A549 (cell line): ENCODE data around the gene ENTPD6. TPM values are rescaled to one million over a fixed set of nuclear protein-coding genes. Genes with fewer than 3 reads are reported as not detected.

ENCODE experiments used
- ATAC-seq, 2 experiments: fragments of 200-7000 bp in 1 of 2; fragments of >200 bp in 1 of 2; cut with Nextera tagmentation in 1 of 2; cut with Tn5 transposase in 1 of 2; 3 replicates each; pipeline versions ENCODE4 v1.8.0 to v1.9.1; 2018 to 2020; ENCODE audit warnings: mild to moderate bottlenecking in 1 of 2, moderate library complexity in 1 of 2
- CTCF ChIA-PET: fragments of 300-600 bp; sonication (Branson Sonifier 250); formaldehyde crosslinking; extraction: SDS; loops from one replicate; lab custom pipeline; 2021; ENCODE audit warnings: antibody characterized with exemption, inconsistent platforms; lab: Yijun Ruan, JAX
- POLR2A ChIA-PET: fragments of 350-600 bp; formaldehyde crosslinking; extraction: SDS; loops from one replicate; lab custom pipeline; 2021; ENCODE audit warnings: antibody characterized with exemption, inconsistent platforms; lab: Yijun Ruan, JAX
- DNase-seq, 2 experiments: peaks; one replicate each; pipeline versions ENCODE4 v3.0.0 to v3.0.0-alpha.2; 2011 to 2016; ENCODE audit warnings: low read depth in 1 of 2, low spot score in 1 of 2
- FAIRE-seq: peaks from 2 replicates; lab custom pipeline; 2011; peaks lifted over from hg19 to GRCh38; lab: Jason Lieb, UNC
- H3K27ac ChIP-seq, 2 experiments: fragments of >200 bp; sonication (Bioruptor Twin); formaldehyde crosslinking; 3 replicates each; pipeline ENCODE4 v1.5.1; 2016 to 2017
- H3K4me1 ChIP-seq: fragments of >200 bp; sonication (Bioruptor Twin); formaldehyde crosslinking; 3 replicates; pipeline ENCODE4 v1.6.1; 2016
- H3K4me2 ChIP-seq: fragments of >200 bp; sonication (Bioruptor Twin); formaldehyde crosslinking; 3 replicates; pipeline ENCODE4 v1.6.1; 2016
- H3K4me3 ChIP-seq: fragments of >200 bp; sonication (Bioruptor Twin); formaldehyde crosslinking; 3 replicates; pipeline ENCODE4 v1.5.1; 2016
- H3K9me3 ChIP-seq: fragments of >200 bp; sonication (Bioruptor Twin); formaldehyde crosslinking; 3 replicates; pipeline ENCODE4 v1.6.1; 2016
- EHMT2 ChIP-seq: fragments of 200-600 bp; sonication (generic); IDR thresholded peaks from 2 replicates; pipeline ENCODE4 v1.6.1; 2016; ENCODE audit warnings: antibody characterized with exemption, low read depth, mild to moderate bottlenecking, moderate library complexity
- ESRRA ChIP-seq: fragments of 150-350 bp; IDR thresholded peaks from 2 replicates; pipeline ENCODE4 v1.6.1; 2014; ENCODE audit warnings: mild to moderate bottlenecking, low read length, borderline replicate concordance
- FOSL2 ChIP-seq, 2 experiments: fragments of 450-650 bp in 1 of 2; fragments of >200 bp in 1 of 2; sonication (Bioruptor Twin) in 1 of 2; formaldehyde crosslinking; IDR thresholded peaks; 2 replicates each; pipeline versions ENCODE4 v1.5.0 to v1.6.1; 2016 to 2020; ENCODE audit warnings: mild to moderate bottlenecking in 1 of 2, moderate library complexity in 1 of 2
- HEYL ChIP-seq: fragments of 250-450 bp; sonication (Bioruptor Pico); IDR thresholded peaks from 2 replicates; pipeline ENCODE4 v1.8.0; 2021; ENCODE audit warnings: mild to moderate bottlenecking, moderate library complexity
- JUN ChIP-seq, 2 experiments: fragments of >200 bp; sonication (Bioruptor Twin); formaldehyde crosslinking; IDR thresholded peaks; 2 replicates in 1 of 2; 3 replicates in 1 of 2; pipeline ENCODE4 v1.6.1; 2016 to 2017
- KDM1A ChIP-seq: fragments of 200-600 bp; sonication (generic); IDR thresholded peaks from 2 replicates; pipeline ENCODE4 v1.6.1; 2016; ENCODE audit warnings: low read depth, mild to moderate bottlenecking
- MAFK ChIP-seq: fragments of 450-650 bp; IDR thresholded peaks from 2 replicates; pipeline ENCODE4 v1.6.1; 2014; ENCODE audit not compliant: partially characterized antibody
- PHF8 ChIP-seq: fragments of 200-600 bp; sonication (generic); IDR thresholded peaks from 2 replicates; pipeline ENCODE4 v1.6.1; 2016; ENCODE audit warnings: low read depth, mild to moderate bottlenecking, antibody characterized with exemption, moderate library complexity, borderline replicate concordance
- POLR2AphosphoS2 ChIP-seq: conservative IDR thresholded peaks from 2 replicates; pipeline ENCODE4 v1.6.1; 2012; ENCODE audit warnings: low read length, improper control_type of control experiment, inconsistent platforms
- RCOR1 ChIP-seq: fragments of 150-350 bp; IDR thresholded peaks from 2 replicates; pipeline ENCODE4 v1.6.1; 2014; ENCODE audit warnings: antibody characterized with exemption, low read length, low read depth
- RFX5 ChIP-seq: fragments of 450-650 bp; IDR thresholded peaks from 2 replicates; pipeline ENCODE4 v1.7.1; 2014; ENCODE audit warnings: antibody characterized with exemption, mild to moderate bottlenecking, moderate library complexity
- RNF2 ChIP-seq: fragments of 200-600 bp; sonication (generic); IDR thresholded peaks from 2 replicates; pipeline ENCODE4 v1.6.1; 2016; ENCODE audit warnings: low read depth, mild to moderate bottlenecking, antibody characterized with exemption, moderate library complexity, borderline replicate concordance
- TFCP2L1 ChIP-seq: fragments of 250-450 bp; sonication (Bioruptor Pico); IDR thresholded peaks from 2 replicates; pipeline ENCODE4 v1.5.0; 2021; ENCODE audit warnings: mild to moderate bottlenecking
- WGBS: methylation state at CpG from one replicate; pipeline ENCODE4 v1.1.6; 2017; ENCODE audit errors: missing lambda C conversion rate; 5-methylcytosine and 5-hydroxymethylcytosine counted together
- polyA plus RNA-seq, 4 experiments: library from polyadenylated mRNA; depleted of rRNA in 3 of 4; stranded (reverse); fragments of >200 nt; fragmentation: RNase III in 1 of 4; extraction: RNeasy Plus Mini Kit Qiagen cat#74134 plus additional on column Dnase treatment in 1 of 4; gene quantifications; 2 replicates in 3 of 4; 3 replicates in 1 of 4; pipeline ENCODE4 v1.2.3, GENCODE V29; 2011 to 2017
- TF ChIP-seq, protein P1 (sequence below): fragments of >200 bp; sonication (Bioruptor Twin); formaldehyde crosslinking; IDR thresholded peaks from 3 replicates; pipeline ENCODE4 v1.6.1; 2016
- TF ChIP-seq, protein P2 (sequence below): IDR thresholded peaks from 2 replicates; pipeline ENCODE4 v1.6.1; 2012
- TF ChIP-seq, protein P3 (sequence below): fragments of 250-450 bp; sonication (Bioruptor Pico); IDR thresholded peaks from 2 replicates; pipeline ENCODE4 v1.5.0; 2020; ENCODE audit warnings: low read depth, mild to moderate bottlenecking, moderate library complexity
- TF ChIP-seq, protein P4 (sequence below): IDR thresholded peaks from 2 replicates; pipeline ENCODE4 v1.6.1; 2012
- TF ChIP-seq, protein P5 (sequence below): fragments of 250-450 bp; sonication (Bioruptor Pico); IDR thresholded peaks from 2 replicates; pipeline ENCODE4 v1.5.0; 2021; ENCODE audit warnings: mild to moderate bottlenecking, moderate library complexity, borderline replicate concordance
- TF ChIP-seq, protein P6 (sequence below): fragments of 200-600 bp; sonication (generic); IDR thresholded peaks from 2 replicates; pipeline ENCODE4 v1.6.1; 2016; ENCODE audit warnings: antibody characterized with exemption, mild to moderate bottlenecking, moderate library complexity

ENTPD6 gene
- polyA plus RNA-seq, 2 of the 4 experiments (the other 2 are of a cell fraction), result 85.7 to 87.0 TPM

DNA sequence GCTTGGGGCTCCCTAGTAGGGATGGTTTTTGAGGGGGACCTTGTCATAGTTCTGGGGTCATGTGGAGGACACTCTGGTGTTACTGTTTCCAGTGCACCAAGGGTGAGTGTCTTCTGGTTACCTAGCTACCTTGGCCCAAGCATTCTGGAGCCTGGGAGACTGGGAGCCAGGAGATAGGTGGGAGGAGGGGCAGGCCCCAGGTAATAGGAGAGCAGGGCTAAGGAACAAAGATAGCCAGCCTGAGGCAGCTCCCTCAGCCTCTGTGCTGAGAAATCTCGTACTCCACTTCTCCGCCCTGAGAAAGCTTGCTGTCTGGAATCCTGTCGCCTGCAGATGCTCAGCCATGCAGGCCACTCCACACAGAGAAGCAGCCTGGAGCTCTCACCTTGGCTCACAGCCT is 8.3 kb upstream of the ENTPD6 start:
- no peak overlapping the region for H3K4me3 ChIP-seq
- H3K4me1 ChIP-seq, result no peaks in the 10 kb centered on the region
- H3K9me3 ChIP-seq, result peaks cover 17% of the 10 kb centered on the region
- ATAC-seq, result no peak
- ChIA-PET CTCF (interaction anchor here (1.2 to 6.6 kb wide), 6 partner anchors 8 to 193 kb away, joined by 3 to 39 read pairs (median 6); partner anchors contain the start of gene PYGB), POLR2A (interaction anchor here (1.4 kb wide), 1 partner anchor 8 kb away, joined by 3 read pairs; the partner anchor contains the start of gene ENTPD6)
- H3K27ac ChIP-seq, result no peak overlapping the region
- WGBS, result 81% methylated on average over 3 of the region's 3 CpGs
- H3K4me2 ChIP-seq, result no peak overlapping the region
- no peak for FAIRE-seq
- no peak for TF ChIP-seq PHF8
- TF ChIP-seq EHMT2, result no peak
- TF ChIP-seq, protein P1, sequence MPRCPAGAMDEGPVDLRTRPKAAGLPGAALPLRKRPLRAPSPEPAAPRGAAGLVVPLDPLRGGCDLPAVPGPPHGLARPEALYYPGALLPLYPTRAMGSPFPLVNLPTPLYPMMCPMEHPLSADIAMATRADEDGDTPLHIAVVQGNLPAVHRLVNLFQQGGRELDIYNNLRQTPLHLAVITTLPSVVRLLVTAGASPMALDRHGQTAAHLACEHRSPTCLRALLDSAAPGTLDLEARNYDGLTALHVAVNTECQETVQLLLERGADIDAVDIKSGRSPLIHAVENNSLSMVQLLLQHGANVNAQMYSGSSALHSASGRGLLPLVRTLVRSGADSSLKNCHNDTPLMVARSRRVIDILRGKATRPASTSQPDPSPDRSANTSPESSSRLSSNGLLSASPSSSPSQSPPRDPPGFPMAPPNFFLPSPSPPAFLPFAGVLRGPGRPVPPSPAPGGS, result no peak
- no peak for TF ChIP-seq TFCP2L1 (CRISPR knock-in tag)
- TF ChIP-seq RCOR1, result no peak
- TF ChIP-seq, protein P2, sequence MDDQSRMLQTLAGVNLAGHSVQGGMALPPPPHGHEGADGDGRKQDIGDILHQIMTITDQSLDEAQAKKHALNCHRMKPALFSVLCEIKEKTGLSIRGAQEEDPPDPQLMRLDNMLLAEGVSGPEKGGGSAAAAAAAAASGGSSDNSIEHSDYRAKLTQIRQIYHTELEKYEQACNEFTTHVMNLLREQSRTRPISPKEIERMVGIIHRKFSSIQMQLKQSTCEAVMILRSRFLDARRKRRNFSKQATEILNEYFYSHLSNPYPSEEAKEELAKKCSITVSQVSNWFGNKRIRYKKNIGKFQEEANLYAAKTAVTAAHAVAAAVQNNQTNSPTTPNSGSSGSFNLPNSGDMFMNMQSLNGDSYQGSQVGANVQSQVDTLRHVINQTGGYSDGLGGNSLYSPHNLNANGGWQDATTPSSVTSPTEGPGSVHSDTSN, result no peak
- no peak for TF ChIP-seq POLR2AphosphoS2
- no peak for TF ChIP-seq KDM1A
- no peak for TF ChIP-seq HEYL (CRISPR knock-in tag)
- no peak for TF ChIP-seq FOSL2 (IDR thresholded peaks at IDR 0.05)
- no peak for TF ChIP-seq FOSL2 (CRISPR knock-in tag; IDR thresholded peaks at IDR 0.05)
- no peak for TF ChIP-seq JUN (IDR thresholded peaks at IDR 0.05)
- no peak for TF ChIP-seq ESRRA
- no peak for DNase-seq

DNA sequence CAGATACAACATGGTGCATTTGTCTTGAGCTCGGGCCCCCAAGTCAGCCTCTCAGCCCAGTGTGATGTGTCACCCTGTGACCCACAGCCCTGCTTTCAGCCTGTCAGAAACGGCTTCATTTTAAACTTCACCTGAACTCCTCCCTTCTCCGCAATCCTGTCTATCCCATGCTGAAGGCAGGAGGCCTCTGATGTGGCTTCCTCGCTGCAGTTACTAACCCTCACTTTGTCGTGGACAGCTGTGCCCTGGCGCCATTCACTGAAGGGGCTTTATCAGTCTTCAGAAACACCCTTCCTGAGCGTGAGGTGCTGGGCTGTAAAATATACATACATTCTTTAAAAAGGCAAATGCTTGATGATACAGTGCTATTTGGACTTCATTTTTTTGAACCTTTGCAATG is 7.9 kb upstream of the ENTPD6 start:
- Histone ChIP-seq H3K4me2 (no peak overlapping the region), H3K4me1 (no peaks in the 10 kb centered on the region), H3K9me3 (peaks cover 17% of the 10 kb centered on the region), H3K4me3 (no peak overlapping the region), H3K27ac (no peak overlapping the region)
- no peak for FAIRE-seq
- WGBS, result 71% methylated on average over 7 of the region's 7 CpGs
- ATAC-seq, result no peak
- ChIA-PET CTCF (interaction anchor here (1.2 to 6.6 kb wide), 6 partner anchors 9 to 193 kb away, joined by 3 to 39 read pairs (median 6); partner anchors contain the start of gene PYGB), POLR2A (interaction anchor here (1.4 kb wide), 1 partner anchor 8 kb away, joined by 3 read pairs; the partner anchor contains the start of gene ENTPD6)
- TF ChIP-seq, protein P3, sequence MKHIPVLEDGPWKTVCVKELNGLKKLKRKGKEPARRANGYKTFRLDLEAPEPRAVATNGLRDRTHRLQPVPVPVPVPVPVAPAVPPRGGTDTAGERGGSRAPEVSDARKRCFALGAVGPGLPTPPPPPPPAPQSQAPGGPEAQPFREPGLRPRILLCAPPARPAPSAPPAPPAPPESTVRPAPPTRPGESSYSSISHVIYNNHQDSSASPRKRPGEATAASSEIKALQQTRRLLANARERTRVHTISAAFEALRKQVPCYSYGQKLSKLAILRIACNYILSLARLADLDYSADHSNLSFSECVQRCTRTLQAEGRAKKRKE (CRISPR knock-in tag), result no peak
- TF ChIP-seq MAFK (no peak), KDM1A (no peak)
- TF ChIP-seq, protein P2, result no peak
- no peak for DNase-seq

DNA sequence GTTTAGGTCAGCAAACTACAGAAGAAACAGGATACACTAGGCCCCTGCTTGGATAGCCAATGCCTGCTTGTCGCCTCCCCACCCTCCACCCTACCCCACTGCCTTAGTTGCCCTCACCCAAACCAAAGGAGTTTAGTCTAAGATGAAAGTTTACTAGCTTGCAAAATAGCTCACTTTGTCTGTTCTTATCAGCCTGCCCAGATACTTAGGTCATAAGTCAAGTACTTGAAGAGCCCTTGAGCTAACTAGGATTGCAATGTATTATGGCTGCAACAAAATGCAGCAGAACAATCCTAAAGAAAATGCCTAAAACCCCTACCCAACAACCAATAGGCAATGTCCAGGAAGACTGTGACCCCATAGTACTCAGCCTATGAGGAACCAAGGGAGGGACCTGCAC is 7.3 kb upstream of the ENTPD6 start:
- FAIRE-seq, result no peak
- ChIA-PET CTCF (interaction anchor here (1.2 to 1.6 kb wide), 4 partner anchors 9 to 193 kb away, joined by 3 to 8 read pairs (median 4); no protein-coding TSS in a partner anchor), POLR2A (no interaction called here)
- no peak overlapping the region for H3K4me2 ChIP-seq
- no peak for ATAC-seq
- 57% methylated on average over 1 of the region's 1 CpG for WGBS
- no peak overlapping the region for H3K4me3 ChIP-seq
- H3K27ac ChIP-seq, result no peak overlapping the region
- peaks cover 12% of the 10 kb centered on the region for H3K9me3 ChIP-seq
- H3K4me1 ChIP-seq, result no peaks in the 10 kb centered on the region
- DNase-seq, result no peak
- TF ChIP-seq, protein P3 (CRISPR knock-in tag), result no peak
- no peak for TF ChIP-seq PHF8
- TF ChIP-seq, protein P4, sequence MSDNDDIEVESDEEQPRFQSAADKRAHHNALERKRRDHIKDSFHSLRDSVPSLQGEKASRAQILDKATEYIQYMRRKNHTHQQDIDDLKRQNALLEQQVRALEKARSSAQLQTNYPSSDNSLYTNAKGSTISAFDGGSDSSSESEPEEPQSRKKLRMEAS, result no peak
- TF ChIP-seq, protein P5, sequence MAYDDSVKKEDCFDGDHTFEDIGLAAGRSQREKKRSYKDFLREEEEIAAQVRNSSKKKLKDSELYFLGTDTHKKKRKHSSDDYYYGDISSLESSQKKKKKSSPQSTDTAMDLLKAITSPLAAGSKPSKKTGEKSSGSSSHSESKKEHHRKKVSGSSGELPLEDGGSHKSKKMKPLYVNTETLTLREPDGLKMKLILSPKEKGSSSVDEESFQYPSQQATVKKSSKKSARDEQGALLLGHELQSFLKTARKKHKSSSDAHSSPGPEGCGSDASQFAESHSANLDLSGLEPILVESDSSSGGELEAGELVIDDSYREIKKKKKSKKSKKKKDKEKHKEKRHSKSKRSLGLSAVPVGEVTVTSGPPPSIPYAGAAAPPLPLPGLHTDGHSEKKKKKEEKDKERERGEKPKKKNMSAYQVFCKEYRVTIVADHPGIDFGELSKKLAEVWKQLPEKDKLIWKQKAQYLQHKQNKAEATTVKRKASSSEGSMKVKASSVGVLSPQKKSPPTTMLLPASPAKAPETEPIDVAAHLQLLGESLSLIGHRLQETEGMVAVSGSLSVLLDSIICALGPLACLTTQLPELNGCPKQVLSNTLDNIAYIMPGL (CRISPR knock-in tag), result no peak
- TF ChIP-seq RFX5, result no peak
- TF ChIP-seq HEYL (CRISPR knock-in tag), result no peak
- TF ChIP-seq, protein P6, sequence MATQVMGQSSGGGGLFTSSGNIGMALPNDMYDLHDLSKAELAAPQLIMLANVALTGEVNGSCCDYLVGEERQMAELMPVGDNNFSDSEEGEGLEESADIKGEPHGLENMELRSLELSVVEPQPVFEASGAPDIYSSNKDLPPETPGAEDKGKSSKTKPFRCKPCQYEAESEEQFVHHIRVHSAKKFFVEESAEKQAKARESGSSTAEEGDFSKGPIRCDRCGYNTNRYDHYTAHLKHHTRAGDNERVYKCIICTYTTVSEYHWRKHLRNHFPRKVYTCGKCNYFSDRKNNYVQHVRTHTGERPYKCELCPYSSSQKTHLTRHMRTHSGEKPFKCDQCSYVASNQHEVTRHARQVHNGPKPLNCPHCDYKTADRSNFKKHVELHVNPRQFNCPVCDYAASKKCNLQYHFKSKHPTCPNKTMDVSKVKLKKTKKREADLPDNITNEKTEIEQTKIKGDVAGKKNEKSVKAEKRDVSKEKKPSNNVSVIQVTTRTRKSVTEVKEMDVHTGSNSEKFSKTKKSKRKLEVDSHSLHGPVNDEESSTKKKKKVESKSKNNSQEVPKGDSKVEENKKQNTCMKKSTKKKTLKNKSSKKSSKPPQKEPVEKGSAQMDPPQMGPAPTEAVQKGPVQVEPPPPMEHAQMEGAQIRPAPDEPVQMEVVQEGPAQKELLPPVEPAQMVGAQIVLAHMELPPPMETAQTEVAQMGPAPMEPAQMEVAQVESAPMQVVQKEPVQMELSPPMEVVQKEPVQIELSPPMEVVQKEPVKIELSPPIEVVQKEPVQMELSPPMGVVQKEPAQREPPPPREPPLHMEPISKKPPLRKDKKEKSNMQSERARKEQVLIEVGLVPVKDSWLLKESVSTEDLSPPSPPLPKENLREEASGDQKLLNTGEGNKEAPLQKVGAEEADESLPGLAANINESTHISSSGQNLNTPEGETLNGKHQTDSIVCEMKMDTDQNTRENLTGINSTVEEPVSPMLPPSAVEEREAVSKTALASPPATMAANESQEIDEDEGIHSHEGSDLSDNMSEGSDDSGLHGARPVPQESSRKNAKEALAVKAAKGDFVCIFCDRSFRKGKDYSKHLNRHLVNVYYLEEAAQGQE, result no peak
- no peak for TF ChIP-seq RNF2
- no peak for TF ChIP-seq EHMT2
